IMR-90 (cell line): Measurements from ENCODE around the gene SEC16A. TPM values are rescaled to one million over a fixed set of nuclear protein-coding genes. Genes with fewer than 3 reads are reported as not detected.

ENCODE experiments used
- ATAC-seq: fragments of 200-7000 bp; cut with Tn5 transposase; 2 replicates; pipeline ENCODE4 v1.9.1; 2020; ENCODE audit warnings: low read depth, mild to moderate bottlenecking, moderate library complexity
- BruUV-seq: library from RNA; stranded (reverse); fragments of 400-500 nt; replicated peaks from 2 replicates; lab custom pipeline; 2021; lab: Mats Ljungman, UMichigan
- CTCF ChIA-PET: fragments of 300-600 bp; formaldehyde crosslinking; extraction: SDS; loops from one replicate; lab custom pipeline; 2021; ENCODE audit warnings: antibody characterized with exemption; lab: Yijun Ruan, JAX
- POLR2A ChIA-PET: fragments of 300-600 bp; sonication (Branson Sonifier 250); formaldehyde crosslinking; loops from one replicate; lab custom pipeline; 2022; ENCODE audit warnings: antibody characterized with exemption; ENCODE audit not compliant: unreplicated experiment; lab: Charles Lee
- DNase-seq: peaks from one replicate; pipeline ENCODE4 v3.0.0; 2013
- H2AFZ ChIP-seq: replicated peaks from 2 replicates; pipeline ENCODE3; 2013; ENCODE audit warnings: low read length, mild to moderate bottlenecking; ENCODE audit not compliant: poor library complexity
- H2AK5ac ChIP-seq: 2 replicates; pipeline ENCODE4 v1.6.1; 2013; ENCODE audit warnings: low read depth, low read length, inconsistent platforms
- H2AK9ac ChIP-seq: replicated peaks from 2 replicates; pipeline ENCODE3; 2013; ENCODE audit warnings: mild to moderate bottlenecking, low read depth, low read length, moderate library complexity; ENCODE audit not compliant: poor library complexity
- H2BK120ac ChIP-seq: 2 replicates; pipeline ENCODE4 v1.6.1; 2013; ENCODE audit warnings: low read depth, low read length, inconsistent platforms
- H2BK15ac ChIP-seq: 3 replicates; pipeline ENCODE4 v1.6.1; 2013; ENCODE audit warnings: low read depth, low read length, inconsistent platforms
- H2BK20ac ChIP-seq: 2 replicates; pipeline ENCODE4 v1.6.1; 2013; ENCODE audit warnings: low read depth, mild to moderate bottlenecking, inconsistent platforms, low read length, moderate library complexity
- H2BK5ac ChIP-seq: 2 replicates; pipeline ENCODE4 v1.6.1; 2013; ENCODE audit warnings: mild to moderate bottlenecking, low read depth, low read length, inconsistent platforms; ENCODE audit not compliant: poor library complexity, severe bottlenecking
- H3K14ac ChIP-seq: replicated peaks from 2 replicates; pipeline ENCODE4 v1.6.1; 2013; ENCODE audit warnings: low read depth, low read length, inconsistent platforms
- H3K18ac ChIP-seq: 2 replicates; pipeline ENCODE4 v1.6.1; 2013; ENCODE audit warnings: low read depth, low read length, control low read depth
- H3K23ac ChIP-seq: 2 replicates; pipeline ENCODE4 v1.6.1; 2013; ENCODE audit warnings: low read depth, low read length, inconsistent platforms
- H3K27ac ChIP-seq: 2 replicates; pipeline ENCODE4 v1.5.1; 2013; ENCODE audit warnings: mild to moderate bottlenecking, control low read depth, low read length; ENCODE audit not compliant: insufficient read depth
- H3K27me3 ChIP-seq: 2 replicates; pipeline ENCODE4 v1.6.1; 2013; ENCODE audit warnings: low read length; ENCODE audit not compliant: control insufficient read depth, insufficient read depth
- H3K36me3 ChIP-seq: 2 replicates; pipeline ENCODE4 v1.6.1; 2013; ENCODE audit warnings: low read length, mixed read lengths; ENCODE audit not compliant: control insufficient read depth, insufficient read depth
- H3K4ac ChIP-seq: 2 replicates; pipeline ENCODE4 v1.6.1; 2013; ENCODE audit warnings: low read depth, low read length, inconsistent platforms
- H3K4me1 ChIP-seq: 2 replicates; pipeline ENCODE4 v1.6.1; 2013; ENCODE audit warnings: low read length, mixed read lengths; ENCODE audit not compliant: control insufficient read depth, insufficient read depth
- H3K4me2 ChIP-seq: 2 replicates; pipeline ENCODE4 v1.6.1; 2013; ENCODE audit warnings: low read depth, mild to moderate bottlenecking, control low read depth, low read length, moderate library complexity
- H3K4me3 ChIP-seq: 2 replicates; pipeline ENCODE4 v1.5.1; 2013; ENCODE audit warnings: low read depth, mild to moderate bottlenecking, control low read depth, low read length, moderate library complexity; ENCODE audit not compliant: insufficient read depth
- H3K56ac ChIP-seq: 2 replicates; pipeline ENCODE4 v1.6.1; 2013; ENCODE audit warnings: low read length, inconsistent platforms; ENCODE audit not compliant: insufficient read depth; ENCODE audit errors: extremely low read depth
- H3K79me1 ChIP-seq, 2 experiments: 2 replicates each; pipeline ENCODE4 v1.6.1; 2013; ENCODE audit warnings: low read length in 2 of 2, inconsistent platforms in 1 of 2, low read depth in 1 of 2
- H3K9ac ChIP-seq: 2 replicates; pipeline ENCODE4 v1.6.1; 2013; ENCODE audit warnings: low read depth, low read length, control low read depth
- H3K9me1 ChIP-seq: 2 replicates; pipeline ENCODE4 v1.6.1; 2013; ENCODE audit warnings: low read length, inconsistent platforms; ENCODE audit not compliant: insufficient read depth
- H3K9me3 ChIP-seq: 2 replicates; pipeline ENCODE4 v1.6.1; 2013; ENCODE audit warnings: low read length; ENCODE audit not compliant: control insufficient read depth, insufficient read depth
- H4K20me1 ChIP-seq: 2 replicates; pipeline ENCODE4 v1.6.1; 2013; ENCODE audit warnings: low read length, inconsistent platforms; ENCODE audit not compliant: insufficient read depth
- H4K5ac ChIP-seq: 2 replicates; pipeline ENCODE4 v1.6.1; 2013; ENCODE audit warnings: mild to moderate bottlenecking, low read depth, low read length, control low read depth
- H4K8ac ChIP-seq, 2 experiments: 2 replicates each; pipeline ENCODE4 v1.6.1; 2013; ENCODE audit warnings: low read depth in 2 of 2, low read length in 2 of 2, control low read depth in 1 of 2, inconsistent platforms in 1 of 2
- H4K91ac ChIP-seq: 2 replicates; pipeline ENCODE4 v1.6.1; 2013; ENCODE audit warnings: low read depth, low read length, inconsistent platforms; ENCODE audit not compliant: insufficient read depth
- CEBPB ChIP-seq: IDR thresholded peaks from 2 replicates; pipeline ENCODE4 v1.6.1; 2012; ENCODE audit warnings: low read depth, low read length, improper control_type of control experiment
- ELK1 ChIP-seq: fragments of 150-350 bp; IDR thresholded peaks from 2 replicates; pipeline ENCODE4 v1.6.1; 2016; ENCODE audit warnings: low read depth, mild to moderate bottlenecking, low read length, moderate library complexity, borderline replicate concordance
- FOS ChIP-seq: fragments of 150-350 bp; IDR thresholded peaks from 2 replicates; pipeline ENCODE4 v1.6.1; 2016; ENCODE audit warnings: low read depth, low read length
- NFE2L2 ChIP-seq: fragments of 150-350 bp; IDR thresholded peaks from 2 replicates; pipeline ENCODE4 v1.6.1; 2016; ENCODE audit warnings: low read depth, mild to moderate bottlenecking, low read length
- POLR2A ChIP-seq: IDR thresholded peaks from 2 replicates; pipeline ENCODE4 v1.6.1; 2012; ENCODE audit warnings: mild to moderate bottlenecking, low read depth, low read length
- WGBS, 2 experiments: methylation state at CpG; one replicate each; pipeline versions ENCODE4 v1.1.5 to v1.1.7; 2013; ENCODE audit warnings: missing lambda C conversion rate in 2 of 2; ENCODE audit not compliant: insufficient read length in 1 of 2; ENCODE audit errors: extremely low coverage in 2 of 2; 5-methylcytosine and 5-hydroxymethylcytosine counted together
- dilution Hi-C: fragments of 300-500 bp; cut with HindIII; formaldehyde crosslinking; loops from one replicate; pipeline ENCODE4 v1.14.3; 2018; ENCODE audit warnings: low sequenced_read_pairs; ENCODE audit not compliant: unreplicated experiment
- in situ Hi-C: fragments of 300-500 bp; cut with MboI; formaldehyde crosslinking; loops from 3 replicates; pipeline ENCODE4 v1.14.3; 2019; ENCODE audit warnings: low sequenced_read_pairs, inconsistent platforms, mixed read lengths
- intact Hi-C: fragments of 100-400 bp; cut with micrococcal nuclease; formaldehyde crosslinking; loops from 2 replicates; pipeline ENCODE4 v1.10.0; 2022
- polyA plus RNA-seq, 3 experiments: library from polyadenylated mRNA; depleted of rRNA; stranded (reverse); fragments of >200 nt; gene quantifications; 2 replicates each; pipeline ENCODE4 v1.2.3, GENCODE V29; 2012; ENCODE audit warnings: low replicate concordance in 1 of 3
- total RNA-seq: library from RNA; depleted of rRNA; stranded (reverse); fragments of >200 nt; gene quantifications from 2 replicates; pipeline ENCODE4 v1.2.3, GENCODE V29; 2012

SEC16A gene
- total and polyA plus RNA-seq, 2 of the 4 experiments (the other 2 are of a cell fraction), result 12.2 to 48.1 TPM

- Histone ChIP-seq H4K8ac (no peak overlapping the region), H3K9me3 (no peaks in the 10 kb centered on the region), H2BK5ac (no peak overlapping the region), H3K14ac (no peak overlapping the region), H2BK15ac (no peak overlapping the region), H3K27ac (no peak overlapping the region), H4K20me1 (peaks cover 49% of the 10 kb centered on the region), H3K4me1 (peaks cover 2% of the 10 kb centered on the region; the same call in 1 of the 2 replicates), H2AK5ac (0 out of 2 replicates have a peak overlapping the region, but pooled peaks have one; percentile 39), H3K4ac (no peak overlapping the region), H3K9me1 (no peaks in the 10 kb centered on the region), H3K27me3 (no peaks in the 10 kb centered on the region), H3K79me1 (peaks cover 1 to 36% of the 10 kb centered on the region in 2 experiments; a peak in 3 of 4 replicates), H2BK20ac (no peak overlapping the region), H3K36me3 (peaks cover 10% of the 10 kb centered on the region; the same call in 1 of the 2 replicates), H2BK120ac (no peak overlapping the region), H3K18ac (no peak overlapping the region), H4K5ac (no peak overlapping the region), H4K91ac (no peak overlapping the region), H3K56ac (no peak overlapping the region), H3K4me3 (no peak overlapping the region), H2AFZ (peak overlapping the region; percentile 32), H3K23ac (no peak overlapping the region), H3K4me2 (no peak overlapping the region), H3K9ac (no peak overlapping the region), H2AK9ac (peak overlapping the region; percentile 15)
- TF ChIP-seq POLR2A (no peak), NFE2L2 (no peak), CEBPB (no peak), ELK1 (no peak), FOS (no peak)
- POLR2A ChIA-PET, result no interaction called here
- WGBS, 2 experiments, result 88% methylated on average over 5 of the region's 12 CpGs; no CpG with 5 or more reads in 1 of the 2 experiments
- dilution Hi-C loops (no loop called here), intact Hi-C loops (no loop called here), in situ Hi-C loops (no loop called here)
- CTCF ChIA-PET, result no interaction called here
- ATAC-seq, result no peak
- no peak for DNase-seq
- BruUV-seq, result no TSS peak
Measured at GRCh38 chr9:136528716-136529341, 46.0 kb upstream of the SEC16A start.
